Esophagus squamous epithelium (tissue), 5 donors: ENCODE results near the gene THYN1. TPM values are rescaled to one million over a fixed set of nuclear protein-coding genes. Genes with fewer than 3 reads are reported as not detected.

Source experiments
- DNase-seq: peaks from one replicate; lab custom pipeline; 2025; lab: John Stamatoyannopoulos, UW
- H3K27ac ChIP-seq, 4 donors: fragments of 200-600 bp; sonication (generic); one replicate each; pipeline ENCODE4 v1.5.1; 2016 to 2019; ENCODE audit warnings: mild to moderate bottlenecking in 1 of 4
- H3K27me3 ChIP-seq, 4 donors: fragments of 200-600 bp; sonication (generic); 1 replicate in 3 of 4; 2 replicates in 1 of 4; pipeline versions ENCODE4 v1.5.1 to v1.6.0; 2017 to 2021; ENCODE audit warnings: antibody characterized with exemption in 1 of 4
- H3K36me3 ChIP-seq, 3 donors: fragments of 200-600 bp; sonication (generic); one replicate each; pipeline ENCODE4 v1.5.1; 2016 to 2019
- H3K4me1 ChIP-seq, 3 donors: fragments of 200-600 bp; sonication (generic); one replicate each; pipeline ENCODE4 v1.5.1; 2017 to 2019
- H3K4me3 ChIP-seq, 4 donors: fragments of 200-600 bp; sonication (generic); 1 replicate in 3 of 4; 2 replicates in 1 of 4; pipeline ENCODE4 v1.5.1; 2016 to 2019; ENCODE audit warnings: mild to moderate bottlenecking in 2 of 4, moderate library complexity in 1 of 4
- H3K9me3 ChIP-seq, 3 donors: fragments of 200-600 bp; sonication (generic); one replicate each; pipeline ENCODE4 v1.5.1; 2016 to 2019
- CTCF ChIP-seq, 6 experiments: fragments of 450-650 bp in 4 of 6; fragments of 200-600 bp in 2 of 6; sonication (generic) in 2 of 6; IDR thresholded peaks; one replicate each; pipeline ENCODE4 v1.5.1; 2016 to 2019; ENCODE audit warnings: antibody characterized with exemption in 6 of 6, mild to moderate bottlenecking in 4 of 6, moderate library complexity in 4 of 6
- POLR2A ChIP-seq, 4 donors: fragments of 450-650 bp; IDR thresholded peaks; one replicate each; pipeline ENCODE4 v1.6.1; 2017; ENCODE audit warnings: antibody characterized with exemption in 4 of 4, mild to moderate bottlenecking in 4 of 4, moderate library complexity in 3 of 4
- WGBS, 2 donors: methylation state at CpG; one replicate each; pipeline ENCODE4 v1.1.5; 2018; 5-methylcytosine and 5-hydroxymethylcytosine counted together
- intact Hi-C: fragments of 100-400 bp; cut with DNase I; formaldehyde crosslinking; loops from one replicate; pipeline ENCODE4 v1.15.0; 2022
- total RNA-seq, 4 donors: library from RNA; depleted of rRNA; stranded (reverse); fragments of >200 nt; gene quantifications; one replicate each; pipeline ENCODE4 v1.1.0, GENCODE V29; 2016
- donor health status: DM: yes; HTN: yes; CAD: no.

The THYN1 gene
- total RNA-seq, 4 donors from 2014 or later: 15.7 to 34.2 (median 26.2) TPM

- 87 to 92% methylated on average over 10 to 11 of the region's 11 CpGs for WGBS, 2 donors
- TF ChIP-seq POLR2A (IDR thresholded peaks at IDR 0.05): no peak
- TF ChIP-seq CTCF (IDR thresholded peaks at IDR 0.05): no peak
- Histone ChIP-seq H3K4me3 (no peak overlapping the region), H3K4me1 (peaks cover 0 to 5% (median 3%) of the 10 kb centered on the region in 3 donors), H3K27ac (no peak overlapping the region), H3K27me3 (peaks cover 0 to 36% (median 0%) of the 10 kb centered on the region in 4 donors), H3K9me3 (no peaks in the 10 kb centered on the region), H3K36me3 (peaks cover 0 to 23% (median 0%) of the 10 kb centered on the region in 3 donors)
- no peak for DNase-seq
- intact Hi-C loops: no loop called here
Observed at GRCh38 chr11:134267966-134268365, 14.8 kb upstream of the THYN1 start.

- 82 to 86% methylated on average over 5 of the region's 5 CpGs for WGBS, 2 donors
- peaks cover 0 to 5% (median 3%) of the 10 kb centered on the region in 3 donors for H3K4me1 ChIP-seq
- TF ChIP-seq POLR2A (IDR thresholded peaks at IDR 0.05) (no peak), CTCF (IDR thresholded peaks at IDR 0.05) (no peak)
- no peaks in the 10 kb centered on the region for H3K9me3 ChIP-seq
- DNase-seq: no peak
- H3K27me3 ChIP-seq: peaks cover 0 to 31% (median 0%) of the 10 kb centered on the region in 4 donors
- no peak overlapping the region for H3K27ac ChIP-seq
- peaks cover 0 to 28% (median 3%) of the 10 kb centered on the region in 3 donors for H3K36me3 ChIP-seq
- no peak overlapping the region for H3K4me3 ChIP-seq
- intact Hi-C loops: no loop called here
Observed at GRCh38 chr11:134267461-134267860, 14.3 kb upstream of the THYN1 start.

- Histone ChIP-seq H3K9me3 (no peaks in the 10 kb centered on the region), H3K27me3 (peaks cover 0 to 25% (median 0%) of the 10 kb centered on the region in 4 donors), H3K36me3 (peaks cover 0 to 34% (median 8%) of the 10 kb centered on the region in 3 donors), H3K4me1 (peaks cover 0 to 5% (median 3%) of the 10 kb centered on the region in 3 donors), H3K27ac (no peak overlapping the region), H3K4me3 (no peak overlapping the region)
- no peak for TF ChIP-seq CTCF (IDR thresholded peaks at IDR 0.05)
- TF ChIP-seq POLR2A (IDR thresholded peaks at IDR 0.05): no peak
- intact Hi-C loops: no loop called here
- WGBS, 2 donors: 18 to 28% methylated on average over 3 of the region's 3 CpGs
- no peak for DNase-seq
Observed at GRCh38 chr11:134266841-134267251, 13.7 kb upstream of the THYN1 start.

- TF ChIP-seq POLR2A (IDR thresholded peaks at IDR 0.05): no peak
- no peak for TF ChIP-seq CTCF (IDR thresholded peaks at IDR 0.05)
- WGBS, 2 donors: 78 to 80% methylated on average over 5 of the region's 5 CpGs
- peaks cover 0 to 5% (median 3%) of the 10 kb centered on the region in 3 donors for H3K4me1 ChIP-seq
- H3K36me3 ChIP-seq: peaks cover 0 to 38% (median 12%) of the 10 kb centered on the region in 3 donors
- no peak overlapping the region for H3K4me3 ChIP-seq
- intact Hi-C loops: no loop called here
- no peaks in the 10 kb centered on the region for H3K9me3 ChIP-seq
- peaks cover 0 to 21% (median 0%) of the 10 kb centered on the region in 4 donors for H3K27me3 ChIP-seq
- DNase-seq: no peak
- H3K27ac ChIP-seq: no peak overlapping the region
Observed at GRCh38 chr11:134266440-134266839, 13.3 kb upstream of the THYN1 start.

- Histone ChIP-seq H3K9me3 (no peaks in the 10 kb centered on the region), H3K27me3 (peaks cover 0 to 8% (median 0%) of the 10 kb centered on the region in 4 donors), H3K36me3 (peaks cover 0 to 51% (median 24%) of the 10 kb centered on the region in 3 donors), H3K4me3 (no peak overlapping the region), H3K27ac (no peak overlapping the region), H3K4me1 (peaks cover 0 to 5% (median 3%) of the 10 kb centered on the region in 3 donors)
- DNase-seq: no peak
- no peak for TF ChIP-seq POLR2A (IDR thresholded peaks at IDR 0.05)
- no peak for TF ChIP-seq CTCF (IDR thresholded peaks at IDR 0.05)
- intact Hi-C loops: no loop called here
- 80 to 85% methylated on average over 7 of the region's 7 CpGs for WGBS, 2 donors
Observed at GRCh38 chr11:134264966-134265764, 12.0 kb upstream of the THYN1 start.
